Adrenal gland (tissue), 12 donors: Measurements from ENCODE around the gene TMA7. TPM values are rescaled to one million over a fixed set of nuclear protein-coding genes. Genes with fewer than 3 reads are reported as not detected.

ENCODE experiments used
- DNase-seq, 7 donors: peaks; one replicate each; pipeline ENCODE4 v3.0.0-alpha.2; 2019 to 2020
- H3K27ac ChIP-seq, 5 donors: fragments of 200-600 bp; sonication (generic) in 4 of 5; 1 replicate in 3 of 5; 2 replicates in 2 of 5; pipeline versions ENCODE4 v1.5.1 to v1.8.0; 2016 to 2020; ENCODE audit warnings: mild to moderate bottlenecking in 1 of 5
- H3K27me3 ChIP-seq: fragments of 200-600 bp; 2 replicates; pipeline ENCODE4 v1.8.0; 2021
- H3K36me3 ChIP-seq, 2 donors: fragments of 200-600 bp; replicated peaks in 1 of 2; 1 replicate in 1 of 2; 2 replicates in 1 of 2; pipeline versions ENCODE4 v1.5.1 to v1.8.0; 2018 to 2022
- H3K4me1 ChIP-seq, 2 donors: fragments of 200-600 bp; replicated peaks in 1 of 2; 1 replicate in 1 of 2; 2 replicates in 1 of 2; pipeline versions ENCODE4 v1.5.1 to v1.8.0; 2018 to 2021
- H3K4me3 ChIP-seq, 4 donors: fragments of 200-600 bp; sonication (generic) in 3 of 4; one replicate each; pipeline ENCODE4 v1.5.1; 2016 to 2018
- H3K9me3 ChIP-seq, 3 donors: fragments of 200-600 bp; sonication (generic) in 1 of 3; replicated peaks in 1 of 3; 1 replicate in 2 of 3; 2 replicates in 1 of 3; pipeline versions ENCODE4 v1.5.1 to v1.8.0; 2016 to 2021
- POLR2A ChIP-seq, 2 donors: fragments of 450-650 bp; IDR thresholded peaks; one replicate each; pipeline ENCODE4 v1.6.1; 2017; ENCODE audit warnings: antibody characterized with exemption in 2 of 2, mild to moderate bottlenecking in 2 of 2, moderate library complexity in 1 of 2
- WGBS, 4 donors: extraction: QIAGEN DNeasy Blood & Tissue Kit in 2 of 4; methylation state at CpG; one replicate each; pipeline versions ENCODE4 v1.1.5 to v1.1.7; 2013 to 2017; 5-methylcytosine and 5-hydroxymethylcytosine counted together
- intact Hi-C, 2 donors: fragments of 100-400 bp; cut with DNase I; formaldehyde crosslinking; loops; one replicate each; pipeline versions ENCODE4 v1.14.1 to v1.15.0; 2022 to 2023
- polyA plus RNA-seq, 3 donors: library from polyadenylated mRNA; stranded (reverse); fragments of 200-250 nt in 2 of 3; fragments of 350-450 nt in 1 of 3; fragmentation: Illumina TruSeq in 1 of 3; extraction: RNeasy Lipid Tissue Mini Kit (QIAGEN cat#74804) in 1 of 3; gene quantifications; one replicate each; pipeline ENCODE4 v1.2.3, GENCODE V29; 2013 to 2014
- total RNA-seq, 9 donors: library from RNA; depleted of rRNA in 4 of 9; stranded (reverse); fragments of >200 nt in 4 of 9; fragments of 120-200 nt in 1 of 9; fragmentation: NEBNext Ultra II Directional in 1 of 9; extraction: Animal tissue kit (Norgen Biotek cat#: 25700) in 1 of 9; gene quantifications; one replicate each; pipeline versions ENCODE4 v1.1.0 to v1.2.4, GENCODE V29; 2013 to 2023
- TF ChIP-seq, protein P1 (sequence below), 6 experiments: fragments of 450-650 bp in 4 of 6; fragments of 200-600 bp in 2 of 6; sonication (generic) in 1 of 6; IDR thresholded peaks; 1 replicate in 5 of 6; 2 replicates in 1 of 6; pipeline versions ENCODE4 v1.5.1 to v1.8.0; 2016 to 2021; ENCODE audit warnings: antibody characterized with exemption in 6 of 6, mild to moderate bottlenecking in 2 of 6, moderate library complexity in 1 of 6
- donor health status: healthy with polysubstance abuse.
- donor health status: Bipolar disorder and iron deficiency.
- donor health status: DM: yes; HTN: yes; CAD: no.
- donor health status: DM: no; HTN: no; CAD: no.
- donor health status: DM: no; HTN: no; CAD: no.
- donor health status: DM: yes; HTN: yes; CAD: no.

Gene TMA7
- total and polyA plus RNA-seq, 12 donors, result 177 to 891 (median 284) TPM

DNA sequence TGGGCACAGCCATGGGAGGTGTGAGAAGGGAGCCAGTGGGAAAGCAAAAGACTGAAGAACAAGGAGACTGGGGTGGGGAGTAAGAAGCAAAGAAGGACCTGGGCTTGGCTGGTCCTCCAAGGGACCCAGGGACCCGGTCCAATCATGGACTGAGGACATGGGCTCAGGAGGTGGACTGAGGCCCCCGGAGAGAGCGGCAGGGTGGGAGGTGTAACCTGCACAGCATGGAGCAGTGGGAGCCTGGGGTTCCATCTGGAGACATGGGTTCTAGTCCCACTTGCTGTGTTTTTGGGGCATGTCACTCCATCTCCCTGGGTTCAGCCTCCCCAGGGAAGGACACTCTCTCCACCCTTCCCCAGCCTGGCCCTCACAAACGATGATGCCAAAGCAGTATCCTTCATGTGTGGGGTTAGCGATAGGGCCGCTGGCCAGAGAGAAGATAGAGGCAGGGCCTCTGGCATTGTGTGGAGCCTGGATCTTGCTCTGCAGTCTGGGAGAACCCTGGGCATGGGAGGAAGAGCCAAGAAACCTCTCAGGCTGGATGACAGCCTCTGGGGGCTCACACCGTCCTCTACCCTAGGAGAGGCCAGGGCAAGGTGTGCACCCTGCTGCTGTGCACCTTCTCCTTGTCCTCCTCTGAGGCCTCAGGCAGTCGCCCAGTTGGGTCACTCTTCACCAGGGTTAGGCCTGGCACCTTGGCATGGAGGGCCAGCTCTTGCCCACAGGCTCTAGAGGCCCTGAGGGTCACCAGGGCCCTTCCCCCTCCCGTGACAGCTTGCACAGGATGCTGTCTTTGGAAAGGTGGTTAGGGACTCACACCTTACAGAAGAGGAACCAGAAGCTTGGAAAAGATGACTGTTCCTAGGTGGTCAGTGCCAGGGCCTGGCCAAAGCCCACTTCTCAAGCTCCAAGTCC, 42.0 kb upstream of the TMA7 start:
- TF ChIP-seq, protein P1, sequence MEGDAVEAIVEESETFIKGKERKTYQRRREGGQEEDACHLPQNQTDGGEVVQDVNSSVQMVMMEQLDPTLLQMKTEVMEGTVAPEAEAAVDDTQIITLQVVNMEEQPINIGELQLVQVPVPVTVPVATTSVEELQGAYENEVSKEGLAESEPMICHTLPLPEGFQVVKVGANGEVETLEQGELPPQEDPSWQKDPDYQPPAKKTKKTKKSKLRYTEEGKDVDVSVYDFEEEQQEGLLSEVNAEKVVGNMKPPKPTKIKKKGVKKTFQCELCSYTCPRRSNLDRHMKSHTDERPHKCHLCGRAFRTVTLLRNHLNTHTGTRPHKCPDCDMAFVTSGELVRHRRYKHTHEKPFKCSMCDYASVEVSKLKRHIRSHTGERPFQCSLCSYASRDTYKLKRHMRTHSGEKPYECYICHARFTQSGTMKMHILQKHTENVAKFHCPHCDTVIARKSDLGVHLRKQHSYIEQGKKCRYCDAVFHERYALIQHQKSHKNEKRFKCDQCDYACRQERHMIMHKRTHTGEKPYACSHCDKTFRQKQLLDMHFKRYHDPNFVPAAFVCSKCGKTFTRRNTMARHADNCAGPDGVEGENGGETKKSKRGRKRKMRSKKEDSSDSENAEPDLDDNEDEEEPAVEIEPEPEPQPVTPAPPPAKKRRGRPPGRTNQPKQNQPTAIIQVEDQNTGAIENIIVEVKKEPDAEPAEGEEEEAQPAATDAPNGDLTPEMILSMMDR (IDR thresholded peaks at IDR 0.05), result no peak
- TF ChIP-seq POLR2A (IDR thresholded peaks at IDR 0.05), result no peak
- H3K9me3 ChIP-seq, result no peaks in the 10 kb centered on the region
- peak in 1 of 7 donors; percentile 41 for DNase-seq
- no peaks in the 10 kb centered on the region for H3K27me3 ChIP-seq
- no peak overlapping the region for H3K27ac ChIP-seq
- intact Hi-C loops, result loop anchor here in 1 of 2 donors (5.0 kb wide), 1 partner anchor 39 kb away; no protein-coding TSS in a partner anchor
- H3K4me3 ChIP-seq, result no peak overlapping the region
- peaks cover 0 to 5% of the 10 kb centered on the region in 2 donors for H3K4me1 ChIP-seq
- 72 to 87% (median 78%) methylated on average over 5 to 9 of the region's 9 CpGs for WGBS, 4 donors
- no peaks in the 10 kb centered on the region for H3K36me3 ChIP-seq

DNA sequence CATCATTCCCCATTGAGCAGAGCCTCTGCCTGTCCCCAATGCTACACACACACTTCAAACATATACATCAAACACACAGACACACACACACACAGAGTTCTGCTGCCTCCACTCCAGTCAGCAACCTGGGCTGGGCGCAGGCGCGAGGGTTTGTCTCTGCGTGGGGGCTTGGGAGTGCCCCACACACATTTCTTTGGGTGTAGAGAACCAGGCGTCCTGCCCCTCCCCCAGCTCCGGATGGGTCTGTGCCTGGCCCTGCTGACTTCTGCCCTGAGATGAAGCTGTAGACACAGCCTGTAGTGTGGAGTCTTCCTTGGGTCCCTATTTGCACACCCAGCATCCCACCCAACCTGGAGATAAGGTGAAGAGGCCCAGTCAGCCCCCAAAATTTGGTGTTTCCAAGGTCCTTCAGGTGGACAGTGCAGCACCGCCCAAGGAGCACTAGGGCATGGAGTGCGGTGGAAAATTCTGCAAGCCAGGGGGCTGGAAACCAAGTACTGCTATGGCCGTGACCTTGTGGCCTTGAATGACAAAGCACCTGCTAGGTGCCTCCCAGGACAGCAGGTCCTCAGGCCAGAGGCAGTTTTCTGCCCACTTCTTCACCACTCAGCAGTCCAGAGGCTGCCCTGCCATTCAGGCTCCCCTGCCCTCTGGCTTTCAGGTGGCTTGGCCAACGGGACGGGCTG, 41.2 kb upstream of the TMA7 start:
- TF ChIP-seq, protein P1 (IDR thresholded peaks at IDR 0.05), result no peak
- no peak overlapping the region for H3K4me3 ChIP-seq
- peaks cover 0 to 5% of the 10 kb centered on the region in 2 donors for H3K4me1 ChIP-seq
- no peaks in the 10 kb centered on the region for H3K9me3 ChIP-seq
- intact Hi-C loops, result loop anchor here in 1 of 2 donors (5.0 kb wide), 1 partner anchor 38 kb away; no protein-coding TSS in a partner anchor
- WGBS, 4 donors, result 37 to 68% (median 59%) methylated on average over 4 to 11 of the region's 11 CpGs
- H3K36me3 ChIP-seq, result no peaks in the 10 kb centered on the region
- H3K27me3 ChIP-seq, result no peaks in the 10 kb centered on the region
- H3K27ac ChIP-seq, result no peak overlapping the region
- DNase-seq, result peak in 3 of 7 donors; percentile 13 to 43 (median 17)

DNA sequence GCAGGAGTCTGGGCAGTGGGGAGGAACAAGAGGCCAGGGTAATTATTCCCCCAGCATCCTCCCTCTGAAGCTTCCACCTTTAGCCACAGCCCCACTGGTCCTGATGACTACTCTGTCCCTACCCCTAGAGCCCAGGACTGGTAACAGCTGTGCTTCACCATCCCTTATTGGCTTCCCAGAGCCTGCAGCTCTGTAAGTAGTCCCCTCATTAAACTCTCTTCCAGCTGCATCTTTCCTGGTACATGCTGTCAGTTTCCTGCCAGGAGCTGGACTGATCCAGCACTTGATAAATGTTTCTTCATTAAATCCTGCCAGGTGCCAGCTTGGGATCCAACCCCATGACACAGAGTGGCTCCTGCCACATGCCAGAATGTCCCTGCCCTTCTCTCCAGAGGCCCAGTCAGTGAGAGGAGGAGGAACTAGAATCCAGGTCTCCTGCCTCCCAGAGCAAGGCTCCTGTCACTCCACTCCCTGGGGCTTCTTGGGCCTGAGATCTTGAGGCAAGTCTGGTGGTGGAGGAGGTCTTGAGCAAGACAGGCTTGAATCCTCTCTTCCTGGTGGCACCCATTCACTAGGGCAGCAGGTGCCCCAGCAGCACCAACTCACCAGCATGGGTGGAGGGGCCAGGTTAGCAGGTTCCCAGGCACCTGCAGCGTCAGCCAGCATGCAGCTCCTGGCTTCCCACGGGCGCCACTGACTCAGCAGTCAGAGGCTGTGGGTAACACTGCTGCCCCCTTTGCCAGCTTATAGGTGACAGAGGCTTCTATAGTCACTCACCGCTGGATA, 40.5 kb upstream of the TMA7 start:
- no peak overlapping the region for H3K4me3 ChIP-seq
- WGBS, 4 donors, result 45 to 67% (median 59%) methylated on average over 4 of the region's 4 CpGs
- intact Hi-C loops, result loop anchor here in 1 of 2 donors (5.0 kb wide), 1 partner anchor 38 kb away; no protein-coding TSS in a partner anchor

More for the DNA sequence above, 40.5 kb upstream of the TMA7 start:
- Histone ChIP-seq H3K9me3 (no peaks in the 10 kb centered on the region), H3K36me3 (no peaks in the 10 kb centered on the region), H3K27me3 (no peaks in the 10 kb centered on the region), H3K27ac (peak overlapping the region in 1 of 5 donors; percentile 12), H3K4me1 (peaks cover 0 to 5% of the 10 kb centered on the region in 2 donors)
- TF ChIP-seq, protein P1 (IDR thresholded peaks at IDR 0.05), result no peak
- no peak for TF ChIP-seq POLR2A (IDR thresholded peaks at IDR 0.05)
- peak in 3 of 7 donors; percentile 5 to 54 (median 12) for DNase-seq
